PFSK-1 (cell line): Measurements from ENCODE around the gene PTOV1.

Experiments used
- POLR2AphosphoS5 ChIP-seq: IDR thresholded peaks from 2 replicates; pipeline ENCODE4 v1.6.1; 2012; ENCODE audit warnings: low read depth, mild to moderate bottlenecking, control low read depth, low read length, moderate library complexity
- TAF1 ChIP-seq: IDR thresholded peaks from 2 replicates; pipeline ENCODE4 v1.6.1; 2012; ENCODE audit warnings: low read length, control low read depth, borderline replicate concordance; ENCODE audit not compliant: insufficient read depth

GRCh38 chr19:49878744-49879070 is 27.7 kb downstream of the PTOV1 start:
- TF ChIP-seq POLR2AphosphoS5 (no peak), TAF1 (no peak)
